Measurements from ENCODE around the gene ACSS1.

ACSS1 gene

GRCh38 chr20:25058051-25058846 is at the start of gene ACSS1:
TSS of gene ACSS1 (minus strand) at chr20:25058139. CDS start at chr20:25058102, 37 bp downstream.
- DNase-seq (ENCODE audit: low spot score) = peak; percentile 58

DNA sequence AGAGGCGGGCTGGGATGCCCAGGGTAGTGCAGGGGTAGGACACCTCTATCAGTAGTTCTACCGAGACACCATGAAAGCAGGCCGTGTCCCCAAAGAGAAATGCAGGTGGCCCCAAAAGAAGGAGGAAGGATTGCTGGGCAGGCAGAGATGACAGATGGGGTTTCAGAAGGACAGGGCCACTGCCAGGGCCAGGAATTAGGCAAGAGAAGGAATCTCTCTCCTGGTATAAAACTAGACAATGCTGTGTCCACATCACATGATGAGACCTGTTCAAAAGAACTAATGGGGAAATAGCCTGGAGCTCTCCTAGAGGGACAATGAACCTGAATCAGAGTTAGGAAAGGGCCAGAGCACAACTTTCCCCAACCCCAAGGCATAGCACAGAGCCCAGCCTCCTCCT is 45.6 kb upstream of the ACSS1 start:
- DNase-seq (ENCODE audit: low spot score) = no peak

DNA sequence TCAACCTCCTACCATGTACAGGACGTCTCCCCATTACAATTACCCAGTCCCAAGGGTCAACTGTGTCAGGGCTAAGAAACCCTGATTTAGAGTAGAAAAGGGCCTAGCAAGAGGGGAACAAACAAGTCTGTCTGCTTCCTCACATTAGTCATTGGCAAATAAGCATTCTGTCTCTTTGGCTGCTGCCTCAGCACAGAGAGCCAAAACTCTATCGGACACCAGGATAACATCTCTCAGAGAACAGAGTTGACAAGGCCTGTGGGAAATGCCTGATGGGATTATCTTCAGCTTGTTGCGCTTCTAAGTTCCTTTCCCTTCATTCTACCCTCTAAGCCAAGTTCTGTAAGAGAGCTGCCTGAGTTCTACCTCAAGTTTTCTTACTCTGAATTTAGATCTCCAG is 43.0 kb upstream of the ACSS1 start:
- no peak for DNase-seq (ENCODE audit: low spot score)

DNA sequence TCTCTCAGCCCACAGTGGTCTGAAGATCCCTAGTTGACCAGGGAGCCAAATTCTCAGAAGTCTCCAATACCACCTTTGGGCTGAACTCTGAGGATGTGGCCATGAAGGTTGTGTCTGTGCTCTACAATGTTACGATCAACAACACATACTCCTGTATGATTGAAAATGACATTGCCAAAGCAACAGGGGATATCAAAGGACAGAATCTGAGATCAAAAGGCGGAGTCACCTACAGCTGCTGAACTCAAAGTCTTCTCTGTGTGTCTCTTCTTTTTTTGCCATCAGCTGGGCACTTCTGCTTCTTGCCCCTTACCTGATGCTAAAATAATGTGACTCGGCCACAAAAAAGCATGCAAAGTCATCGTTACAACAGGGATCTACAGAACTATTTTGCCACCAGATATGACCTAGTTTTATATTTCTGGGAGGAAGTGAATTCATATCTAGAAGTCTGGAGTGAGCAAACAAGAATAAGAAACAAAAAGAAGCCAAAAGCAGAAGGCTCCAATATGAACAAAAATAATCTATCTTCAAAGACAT is 41.7 kb upstream of the ACSS1 start:
- DNase-seq (ENCODE audit: low spot score) = no peak

DNA sequence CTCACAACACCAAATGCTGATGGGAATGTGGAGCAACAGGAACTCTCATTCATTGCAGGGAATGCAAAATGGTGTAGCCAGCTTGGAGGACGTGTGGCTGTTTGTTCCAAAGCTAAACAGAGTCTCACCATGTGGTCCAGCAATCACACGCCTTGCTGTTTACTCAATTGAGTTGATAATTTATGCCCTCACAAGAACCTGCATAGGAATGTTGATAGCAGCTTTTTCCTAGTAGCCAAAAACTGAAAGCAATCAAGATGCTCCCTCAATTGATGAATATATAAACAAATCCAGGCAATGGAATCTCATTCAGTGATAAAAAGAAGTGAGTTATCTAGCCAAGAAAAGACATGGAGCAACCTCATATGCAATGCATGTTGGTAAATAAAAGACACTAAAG is 39.6 kb upstream of the ACSS1 start:
- no peak for DNase-seq (ENCODE audit: low spot score)

DNA sequence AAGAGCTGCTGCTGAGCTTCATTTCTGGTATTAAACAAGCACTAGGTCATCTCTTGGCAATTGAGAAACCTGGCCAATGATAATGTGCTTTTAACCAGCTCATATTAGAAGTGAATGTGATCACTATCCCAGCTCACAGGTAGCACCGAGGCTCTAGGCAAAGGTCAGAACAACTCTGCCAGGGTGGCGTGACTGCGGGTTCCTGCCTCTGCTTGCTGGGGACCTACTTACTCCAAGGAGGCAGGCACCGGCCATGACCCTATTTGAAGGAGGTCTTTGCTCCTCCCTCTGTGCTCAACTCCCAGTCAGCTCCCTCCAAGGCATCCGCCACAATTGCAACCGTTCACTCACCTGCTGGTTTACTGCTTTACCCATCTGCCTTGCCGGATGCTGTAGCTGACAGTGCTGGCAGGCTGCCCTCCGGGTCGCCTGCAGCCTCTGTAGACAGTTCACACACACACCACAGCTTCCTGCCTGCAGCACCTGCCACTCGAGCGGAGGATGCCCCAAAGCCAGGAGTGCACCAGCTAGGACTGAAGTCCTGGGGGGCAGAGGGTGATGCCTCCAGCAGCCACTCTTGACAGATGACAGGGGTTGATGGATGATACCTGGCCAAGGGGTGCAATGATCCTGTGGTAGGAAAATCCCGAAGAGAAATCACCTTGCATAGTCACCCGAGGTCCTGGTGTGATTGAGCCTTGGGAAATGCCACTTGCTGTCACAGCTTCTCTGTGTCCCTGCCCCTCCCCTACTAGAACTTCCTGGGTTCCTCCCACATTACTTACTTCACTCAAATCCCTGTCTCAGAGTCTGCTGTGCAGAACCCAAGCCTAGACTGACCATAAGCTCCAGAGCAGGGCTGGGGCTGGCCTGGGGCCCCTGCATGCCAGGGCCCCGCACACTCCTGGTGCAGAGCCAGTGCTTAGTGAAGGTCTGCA is 32.8 kb upstream of the ACSS1 start:
- DNase-seq (ENCODE audit: low spot score) = no peak

- DNase-seq (ENCODE audit: low spot score) = no peak
Measured at GRCh38 chr20:25089662-25090061, 31.7 kb upstream of the ACSS1 start.

- no peak for DNase-seq (ENCODE audit: low spot score)
Measured at GRCh38 chr20:25089096-25089495, 31.2 kb upstream of the ACSS1 start.

DNA sequence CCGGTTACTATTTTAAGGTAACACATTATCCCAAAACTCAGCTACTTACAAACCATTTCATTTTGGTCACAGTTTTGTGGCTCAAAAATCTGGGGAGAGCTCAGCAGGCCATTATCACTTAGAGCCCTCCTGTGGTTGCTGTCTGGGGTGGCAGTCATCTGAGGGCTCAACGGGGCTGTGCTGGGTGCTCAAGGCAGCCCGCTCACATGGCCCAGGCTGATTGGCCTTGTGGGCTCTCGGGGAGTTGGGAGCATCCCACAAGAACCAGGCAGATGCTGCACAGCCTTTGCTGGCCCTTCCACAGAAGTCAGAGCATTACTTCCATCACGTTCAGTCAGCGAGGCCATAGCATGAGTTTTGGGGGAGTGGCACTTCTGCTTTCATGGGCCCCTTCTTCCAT is 30.3 kb upstream of the ACSS1 start:
- no peak for DNase-seq (ENCODE audit: low spot score)

DNA sequence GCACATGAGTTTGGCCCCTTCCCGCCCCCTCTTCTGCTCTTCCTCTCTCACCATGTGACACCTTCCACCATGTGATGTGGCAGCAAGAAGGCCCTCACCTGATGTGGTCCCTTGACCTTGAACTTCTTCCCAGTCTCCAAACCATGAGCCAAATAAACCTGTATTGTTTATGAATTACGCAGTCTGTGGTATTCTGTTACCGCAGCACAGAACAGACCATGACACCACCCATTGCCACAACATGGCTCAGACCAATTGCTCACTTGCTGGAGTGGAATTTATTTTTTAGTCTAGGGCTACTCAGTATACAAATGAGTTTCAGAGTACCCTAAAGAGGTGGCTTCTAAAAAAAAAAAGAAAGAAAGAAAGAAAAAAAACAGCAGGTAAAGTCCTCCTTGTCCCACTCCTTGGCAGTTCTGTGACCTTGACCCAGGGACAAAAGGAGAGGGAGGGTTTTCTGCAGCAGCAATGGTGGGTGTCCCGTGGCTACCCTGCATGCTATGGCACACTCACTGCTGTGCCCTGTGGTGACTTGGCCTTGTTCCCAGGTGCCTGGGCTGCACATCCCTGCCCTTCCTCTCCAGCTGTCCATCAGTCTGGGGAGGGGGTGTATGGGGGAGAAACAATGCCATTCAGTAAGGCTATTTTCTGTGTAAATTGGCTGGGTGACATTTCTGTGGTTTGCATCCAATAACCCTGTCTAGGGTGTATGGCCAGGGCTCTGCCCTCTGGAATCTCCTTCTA is 29.4 kb upstream of the ACSS1 start:
- no peak for DNase-seq (ENCODE audit: low spot score)

DNA sequence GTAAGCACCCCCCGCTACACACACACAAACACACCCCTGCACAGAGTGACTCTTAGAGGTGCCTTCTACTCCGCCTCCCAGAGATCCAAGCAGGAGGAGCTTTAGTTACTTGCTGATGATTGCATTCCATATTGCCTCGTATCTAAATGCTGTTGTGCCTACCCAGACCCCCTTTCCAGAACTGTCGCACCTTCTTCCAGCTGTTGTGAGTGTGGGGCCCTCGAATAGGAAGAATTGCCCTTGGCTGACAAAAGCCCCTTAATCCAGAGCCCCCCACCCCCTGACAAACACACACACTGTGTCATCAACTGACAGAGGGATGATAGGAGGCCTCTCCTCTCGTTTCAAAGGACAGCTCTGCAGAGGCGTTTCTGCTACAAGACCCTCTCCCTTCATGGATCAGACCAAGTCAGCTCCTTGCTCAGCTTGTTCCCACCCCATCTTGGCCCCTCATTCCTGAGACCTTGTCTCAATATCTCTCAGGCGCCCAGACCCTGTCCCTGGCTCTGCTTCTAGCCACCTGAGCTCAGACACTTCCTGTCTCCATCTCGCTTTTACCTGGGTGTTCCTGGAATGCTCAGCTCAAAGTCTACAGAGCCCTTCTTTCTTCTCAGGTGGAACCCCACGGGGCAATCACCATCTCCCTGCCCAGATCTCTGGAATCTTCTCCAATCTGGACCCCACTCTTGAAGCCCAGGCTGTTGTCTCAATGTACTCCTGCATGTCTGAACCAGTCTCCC is 28.0 kb upstream of the ACSS1 start:
- no peak for DNase-seq (ENCODE audit: low spot score)

DNA sequence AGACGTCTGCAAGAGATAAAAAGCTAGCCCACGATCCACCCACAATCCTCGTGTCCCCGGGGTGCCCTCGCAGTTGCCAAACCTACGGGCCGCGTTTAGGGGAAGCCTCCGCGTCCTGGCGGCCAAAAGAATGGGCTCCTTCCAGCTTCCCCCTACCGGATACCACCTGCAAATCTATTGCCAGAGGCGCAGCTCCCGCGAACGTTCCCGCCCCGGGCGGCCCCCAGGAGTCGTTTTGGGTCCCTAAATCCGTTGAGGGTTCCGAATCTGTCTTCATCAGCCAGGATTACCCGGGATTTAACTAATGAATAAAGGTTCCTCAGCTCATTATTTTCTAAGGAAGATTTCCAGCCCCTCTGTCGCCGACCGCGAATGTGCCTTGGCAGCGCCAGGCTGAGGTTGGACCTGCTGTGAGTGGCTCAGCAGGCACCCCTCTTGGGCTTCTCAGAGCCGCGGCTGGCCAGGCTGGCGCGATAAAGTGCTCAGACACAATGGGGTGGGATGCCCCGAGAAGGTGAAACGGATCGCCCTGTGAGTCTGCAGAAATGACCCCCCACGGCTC is 26.8 kb upstream of the ACSS1 start:
- no peak for DNase-seq (ENCODE audit: low spot score)

DNA sequence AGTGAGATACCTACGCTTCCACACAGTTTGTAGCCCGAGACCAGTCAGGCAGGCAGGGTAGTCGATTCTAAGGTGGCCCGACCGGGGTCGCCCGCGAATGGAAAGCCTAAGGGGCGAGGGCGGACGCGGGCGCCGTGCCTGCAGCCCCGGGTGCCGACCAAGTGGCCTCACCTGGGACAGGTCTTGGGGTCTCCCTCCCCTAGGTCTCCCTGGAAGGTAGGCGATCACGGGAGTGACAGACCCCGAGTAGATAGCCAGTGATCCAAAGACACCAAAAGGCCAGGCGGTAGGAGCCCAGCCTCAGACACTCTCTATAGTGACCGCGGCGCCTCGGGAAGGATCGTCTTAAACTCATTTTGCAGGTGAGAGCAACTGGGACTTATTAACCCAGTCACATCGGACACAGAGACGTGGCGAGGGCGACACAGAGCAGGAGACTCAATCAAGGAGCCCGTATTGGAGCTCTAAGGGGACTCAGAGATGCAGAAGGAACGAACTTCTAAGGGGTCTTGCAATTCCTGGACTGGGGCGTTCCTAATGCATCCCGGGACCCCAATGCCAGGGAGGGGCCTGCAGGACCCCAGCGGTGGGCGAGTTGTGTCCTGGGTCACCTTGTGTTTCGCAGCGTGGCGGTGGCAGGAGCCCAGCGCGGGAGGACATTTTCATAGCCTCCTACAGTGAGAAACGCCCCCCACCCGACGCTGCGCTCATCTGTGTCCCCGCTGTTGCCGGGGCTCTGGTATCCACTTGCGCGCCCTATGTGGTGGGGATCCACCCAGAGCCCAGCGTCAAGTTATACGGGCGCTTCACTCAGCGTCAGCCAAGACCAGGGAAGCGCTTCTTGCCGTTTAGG is 26.1 kb upstream of the ACSS1 start:
- DNase-seq (ENCODE audit: low spot score) = no peak

GRCh38 chr20:25083141-25083772 is 25.3 kb upstream of the ACSS1 start:
- DNase-seq (ENCODE audit: low spot score) = no peak

- no peak for DNase-seq (ENCODE audit: low spot score)
Measured at GRCh38 chr20:25082498-25082873, 24.5 kb upstream of the ACSS1 start.

DNA sequence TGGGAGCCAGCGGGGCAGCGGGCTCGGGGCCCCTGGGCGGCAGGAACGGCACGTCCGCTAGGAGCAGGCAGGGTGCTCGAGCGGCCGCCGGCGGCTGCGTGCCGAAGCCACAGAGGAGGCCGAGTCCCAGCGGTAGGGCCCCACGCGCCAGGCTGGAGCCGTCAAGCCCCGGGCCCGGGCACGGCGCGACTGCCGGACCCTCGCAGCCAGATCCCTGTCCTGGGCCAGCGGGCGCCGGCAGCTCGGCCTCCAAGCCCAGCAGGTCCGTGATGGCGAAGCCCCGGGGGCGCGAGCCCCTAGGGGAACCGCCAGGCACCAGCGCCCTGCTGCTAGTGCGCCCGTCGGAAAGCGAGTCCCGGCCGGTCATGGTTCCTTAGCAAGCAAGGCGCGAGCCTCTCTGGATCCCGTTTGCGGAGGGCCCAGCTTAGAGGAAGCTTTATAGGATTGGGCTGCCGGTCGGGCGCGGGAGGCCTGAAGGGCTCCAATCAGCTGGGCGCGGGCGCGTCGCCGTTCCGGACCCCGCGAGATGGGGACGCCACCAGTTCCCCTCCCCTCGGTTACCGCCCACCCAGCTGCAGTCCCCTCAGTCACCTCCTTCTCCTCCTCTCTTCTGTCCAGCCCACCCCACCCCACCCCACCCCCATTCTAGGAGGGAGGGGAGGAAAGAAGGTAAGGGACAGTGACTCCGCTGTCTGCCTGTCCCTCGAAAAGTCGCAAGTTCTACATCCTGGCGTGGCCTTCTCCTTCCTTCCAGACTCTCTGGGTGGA is 24.0 kb upstream of the ACSS1 start, which contains the start of gene VSX1:
Gene VSX1 (minus strand): TSS at position 412 of the 768 bp plus-strand sequence. CDS start 45 bp downstream, at position 367.
- no peak for DNase-seq (ENCODE audit: low spot score)

DNA sequence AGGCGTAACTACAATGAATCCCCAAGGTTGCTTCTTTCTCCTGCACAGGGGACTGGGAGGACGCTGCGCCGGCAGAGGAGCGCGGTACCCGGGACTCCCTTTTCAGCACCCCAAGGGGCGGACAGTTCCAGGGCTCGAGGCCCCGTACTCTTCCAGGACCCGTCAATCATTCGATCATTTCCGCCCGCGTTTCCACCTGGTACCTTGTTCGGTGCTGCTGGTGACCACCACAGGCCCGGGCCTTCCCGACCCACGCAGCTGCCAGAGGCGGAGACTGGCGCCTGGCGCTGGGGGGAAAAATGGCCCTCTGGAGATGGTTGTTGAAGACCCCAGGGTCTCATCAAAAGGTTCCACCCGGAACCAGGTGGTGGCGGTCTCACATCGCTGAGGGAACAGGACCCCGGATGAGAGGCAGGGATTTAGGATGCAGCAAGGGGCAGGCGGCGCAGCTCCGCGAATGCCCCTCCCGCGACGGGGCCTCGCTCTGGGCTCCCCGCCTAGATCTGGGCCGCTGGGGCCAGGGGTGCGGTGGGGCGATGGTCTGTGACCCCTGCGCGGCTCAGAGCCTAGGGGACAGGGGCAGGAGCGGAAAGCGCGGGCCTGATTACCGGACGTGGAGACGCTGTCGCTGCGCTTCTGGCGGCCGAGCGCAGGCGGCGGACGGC is 23.3 kb upstream of the ACSS1 start:
- peak; percentile 52 for DNase-seq (ENCODE audit: low spot score)

- DNase-seq (ENCODE audit: low spot score) = no peak
Measured at GRCh38 chr20:25079171-25079570, 21.2 kb upstream of the ACSS1 start.

Data from AG20443 (cell line).